ENCODE measurements around the gene BCL2. TPM values are rescaled to one million over a fixed set of nuclear protein-coding genes. Genes with fewer than 3 reads are reported as not detected.

Gene BCL2
- total RNA-seq, 4 donors from 2014 or later, result 14.3 to 34.8 (median 23.5) TPM

DNA sequence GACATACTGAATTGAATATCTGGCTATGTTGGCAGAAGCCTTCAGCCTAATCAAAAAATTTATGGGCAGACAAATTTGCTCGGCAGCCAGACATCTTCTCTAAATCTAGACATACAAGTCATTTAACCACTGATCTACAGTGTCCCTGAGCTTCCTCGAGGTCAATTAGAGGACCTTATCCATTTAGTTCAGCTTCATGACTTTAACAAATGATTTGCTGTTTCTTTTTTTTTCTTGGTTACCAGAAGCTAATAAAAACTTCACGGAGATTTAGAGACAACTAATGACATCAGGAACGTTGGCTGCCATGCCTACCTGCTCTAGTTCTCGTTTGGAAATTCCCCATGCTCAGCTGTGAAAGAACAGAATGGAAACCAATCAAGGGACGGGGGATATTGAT, 223.8 kb downstream of the BCL2 start:
- Histone ChIP-seq H3K4me3 (no peak overlapping the region), H3K9me3 (no peaks in the 10 kb centered on the region), H3K27ac (peak overlapping the region in 1 of 4 donors; percentile 35), H3K4me1 (peaks cover 4 to 32% (median 15%) of the 10 kb centered on the region in 4 donors), H3K36me3 (no peaks in the 10 kb centered on the region), H3K27me3 (no peaks in the 10 kb centered on the region)
- WGBS, 2 donors (ENCODE audit: low coverage in 1 of 2), result 61 to 73% methylated on average over 4 to 6 of the region's 6 CpGs
- no peak for DNase-seq
- TF ChIP-seq CTCF (IDR thresholded peaks at IDR 0.05) (no peak), POLR2A (IDR thresholded peaks at IDR 0.05) (no peak), POLR2AphosphoS5 (IDR thresholded peaks at IDR 0.05) (peak; percentile 17 to 25 (median 20)), EP300 (IDR thresholded peaks at IDR 0.05; ENCODE audit: low read depth) (no peak)
- intact Hi-C loops (cut with DNase I; ENCODE audit: low total_unique reads) (no loop called here), in situ Hi-C loops (cut with MboI; ENCODE audit: low pct_ligation_motif_present in 1 of 4, low pct_unique_long_range_greater_than_20kb in 1 of 4, low sequenced_read_pairs in 3 of 4) (no loop called here)

GRCh38 chr18:63091671-63092364, 227.8 kb downstream of the BCL2 start:
- 94% methylated on average over 4 of the region's 4 CpGs for WGBS, 2 donors (ENCODE audit: low coverage in 1 of 2)
- H3K36me3 ChIP-seq, result no peaks in the 10 kb centered on the region
- no peaks in the 10 kb centered on the region for H3K27me3 ChIP-seq
- TF ChIP-seq POLR2AphosphoS5 (IDR thresholded peaks at IDR 0.05) (no peak), EP300 (IDR thresholded peaks at IDR 0.05; ENCODE audit: low read depth) (no peak), CTCF (IDR thresholded peaks at IDR 0.05) (no peak), POLR2A (IDR thresholded peaks at IDR 0.05) (no peak)
- no peak for DNase-seq
- H3K4me3 ChIP-seq, result no peak overlapping the region
- in situ Hi-C loops (cut with MboI; ENCODE audit: low pct_ligation_motif_present in 1 of 4, low pct_unique_long_range_greater_than_20kb in 1 of 4, low sequenced_read_pairs in 3 of 4) (no loop called here), intact Hi-C loops (cut with DNase I; ENCODE audit: low total_unique reads) (no loop called here)
- H3K4me1 ChIP-seq, result peaks cover 0 to 3% (median 1%) of the 10 kb centered on the region in 4 donors
- no peaks in the 10 kb centered on the region for H3K9me3 ChIP-seq
- H3K27ac ChIP-seq, result no peak overlapping the region

DNA sequence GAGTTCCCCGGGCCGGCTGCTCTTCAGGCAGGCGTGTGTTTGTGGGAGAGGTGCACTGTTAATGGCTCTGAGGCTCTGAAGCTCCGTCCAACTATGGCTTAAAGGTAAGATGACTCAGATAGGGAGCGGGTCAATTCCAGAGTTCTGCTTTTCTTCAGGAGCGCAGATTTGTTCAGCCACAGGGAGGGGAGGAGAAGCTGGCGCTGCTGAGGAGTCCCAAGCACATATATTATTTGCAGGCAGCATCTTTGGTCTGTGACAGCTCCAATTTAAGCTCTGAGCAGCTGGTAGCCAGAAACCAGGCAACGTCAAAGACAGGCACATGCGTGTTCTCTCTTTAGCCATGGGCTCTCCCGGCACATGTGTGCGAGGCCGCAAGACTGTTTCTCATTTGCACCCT, 229.2 kb downstream of the BCL2 start:
- Histone ChIP-seq H3K36me3 (no peaks in the 10 kb centered on the region), H3K9me3 (no peaks in the 10 kb centered on the region), H3K4me1 (no peaks in the 10 kb centered on the region), H3K27me3 (no peaks in the 10 kb centered on the region), H3K27ac (peak overlapping the region in 2 of 4 donors; percentile 44 to 75), H3K4me3 (no peak overlapping the region)
- in situ Hi-C loops (cut with MboI; ENCODE audit: low pct_ligation_motif_present in 1 of 4, low pct_unique_long_range_greater_than_20kb in 1 of 4, low sequenced_read_pairs in 3 of 4) (no loop called here), intact Hi-C loops (cut with DNase I; ENCODE audit: low total_unique reads) (no loop called here)
- peak; percentile 33 to 43 (median 41) for TF ChIP-seq POLR2AphosphoS5 (IDR thresholded peaks at IDR 0.05)
- no peak for TF ChIP-seq POLR2A (IDR thresholded peaks at IDR 0.05)
- 80 to 81% methylated on average over 2 to 12 of the region's 12 CpGs for WGBS, 2 donors (ENCODE audit: low coverage in 1 of 2)
- no peak for DNase-seq

- Histone ChIP-seq H3K27me3 (no peaks in the 10 kb centered on the region), H3K4me3 (no peak overlapping the region), H3K9me3 (no peaks in the 10 kb centered on the region), H3K4me1 (no peaks in the 10 kb centered on the region), H3K36me3 (no peaks in the 10 kb centered on the region), H3K27ac (no peak overlapping the region)
- intact Hi-C loops (cut with DNase I; ENCODE audit: low total_unique reads), result no loop called here
- in situ Hi-C loops (cut with MboI; ENCODE audit: low pct_ligation_motif_present in 1 of 4, low pct_unique_long_range_greater_than_20kb in 1 of 4, low sequenced_read_pairs in 3 of 4), result no loop called here
- TF ChIP-seq POLR2A (IDR thresholded peaks at IDR 0.05) (no peak), CTCF (IDR thresholded peaks at IDR 0.05) (no peak), POLR2AphosphoS5 (IDR thresholded peaks at IDR 0.05) (no peak), EP300 (IDR thresholded peaks at IDR 0.05; ENCODE audit: low read depth) (no peak)
- WGBS, 2 donors (ENCODE audit: low coverage in 1 of 2), result 79 to 89% methylated on average over 7 to 11 of the region's 11 CpGs
- DNase-seq, result no peak
Observed at GRCh38 chr18:63089041-63089440, 230.5 kb downstream of the BCL2 start.

All from transverse colon (tissue), 4 donors.